OCI-LY1 (cell line): ENCODE measurements around the gene PYDC1.
"Not testable (repeated sequence)": the region's sequence is repeated elsewhere in the genome, so short reads cannot be mapped to it uniquely, and the experiment has no call there.

ENCODE experiments used
- H2AFZ ChIP-seq: fragments of 200-600 bp; sonication (generic), shearing (Covaris generic); 2 replicates; pipeline ENCODE4 v1.6.0; 2014; ENCODE audit warnings: antibody characterized with exemption, mild to moderate bottlenecking, low read length
- H3F3A ChIP-seq: fragments of 200-600 bp; sonication (generic), shearing (Covaris generic); 2 replicates; pipeline ENCODE4 v1.6.0; 2014; ENCODE audit warnings: mild to moderate bottlenecking, antibody characterized with exemption, low read length, moderate library complexity; ENCODE audit not compliant: insufficient read depth
- H3K27ac ChIP-seq: fragments of 200-600 bp; sonication (generic); 2 replicates; pipeline ENCODE4 v1.5.1; 2014; ENCODE audit warnings: low read length, mixed run types, mild to moderate bottlenecking, low read depth; ENCODE audit not compliant: poor library complexity, severe bottlenecking
- H3K27me3 ChIP-seq: fragments of 200-600 bp; sonication (generic); 2 replicates; pipeline ENCODE4 v1.6.0; 2014; ENCODE audit warnings: antibody characterized with exemption, mild to moderate bottlenecking, low read length, moderate library complexity; ENCODE audit not compliant: insufficient read depth
- H3K36me3 ChIP-seq: fragments of 200-600 bp; sonication (generic); 2 replicates; pipeline ENCODE4 v1.6.1; 2014; ENCODE audit warnings: mild to moderate bottlenecking, antibody characterized with exemption, low read length, moderate library complexity, mixed read lengths; ENCODE audit not compliant: insufficient read depth
- H3K4me1 ChIP-seq: fragments of 200-600 bp; sonication (generic); 2 replicates; pipeline ENCODE4 v1.5.1; 2014; ENCODE audit warnings: mild to moderate bottlenecking, low read length, moderate library complexity; ENCODE audit not compliant: insufficient read depth, severe bottlenecking
- H3K4me2 ChIP-seq: fragments of 200-600 bp; sonication (generic), shearing (Covaris generic); 2 replicates; pipeline ENCODE4 v1.6.1; 2014; ENCODE audit warnings: low read length
- H3K4me3 ChIP-seq: fragments of 200-600 bp; sonication (generic); 2 replicates; pipeline ENCODE4 v1.5.1; 2014; ENCODE audit warnings: low read length, low read depth, mild to moderate bottlenecking, mixed read lengths; ENCODE audit not compliant: poor library complexity, severe bottlenecking
- H3K79me2 ChIP-seq: fragments of 200-600 bp; shearing (Covaris generic); 2 replicates; pipeline ENCODE4 v1.6.1; 2016; ENCODE audit warnings: mixed run types, low read length, mixed read lengths; ENCODE audit not compliant: insufficient read depth
- H3K9ac ChIP-seq: fragments of 200-600 bp; sonication (generic), shearing (Covaris generic); 2 replicates; pipeline ENCODE4 v1.6.1; 2014; ENCODE audit warnings: mild to moderate bottlenecking, low read length, mixed read lengths
- H3K9me2 ChIP-seq: fragments of 200-600 bp; sonication (generic), shearing (Covaris generic); 2 replicates; pipeline ENCODE4 v1.6.1; 2014; ENCODE audit warnings: low read depth, mild to moderate bottlenecking, low read length, mixed read lengths
- H3K9me3 ChIP-seq: fragments of 200-600 bp; shearing (Covaris generic); 2 replicates; pipeline ENCODE4 v1.6.1; 2014; ENCODE audit warnings: low read length, mixed read lengths
- H4K20me1 ChIP-seq: fragments of 200-600 bp; sonication (generic), shearing (Covaris generic); 2 replicates; pipeline ENCODE4 v1.6.0; 2016; ENCODE audit warnings: mild to moderate bottlenecking, low read length; ENCODE audit not compliant: insufficient read depth
- CTCF ChIP-seq: fragments of 200-600 bp; sonication (generic), shearing (Covaris generic); IDR thresholded peaks from 2 replicates; pipeline ENCODE4 v1.5.1; 2017; ENCODE audit warnings: mild to moderate bottlenecking, antibody characterized with exemption, low read length, moderate library complexity, mixed read lengths
- EZH2 ChIP-seq: fragments of 200-600 bp; sonication (generic), shearing (Covaris generic); IDR thresholded peaks from 2 replicates; pipeline ENCODE4 v1.8.0; 2017; ENCODE audit warnings: borderline replicate concordance, mixed run types, mild to moderate bottlenecking, antibody characterized with exemption, low read length, moderate library complexity, mixed read lengths

Gene PYDC1

DNA sequence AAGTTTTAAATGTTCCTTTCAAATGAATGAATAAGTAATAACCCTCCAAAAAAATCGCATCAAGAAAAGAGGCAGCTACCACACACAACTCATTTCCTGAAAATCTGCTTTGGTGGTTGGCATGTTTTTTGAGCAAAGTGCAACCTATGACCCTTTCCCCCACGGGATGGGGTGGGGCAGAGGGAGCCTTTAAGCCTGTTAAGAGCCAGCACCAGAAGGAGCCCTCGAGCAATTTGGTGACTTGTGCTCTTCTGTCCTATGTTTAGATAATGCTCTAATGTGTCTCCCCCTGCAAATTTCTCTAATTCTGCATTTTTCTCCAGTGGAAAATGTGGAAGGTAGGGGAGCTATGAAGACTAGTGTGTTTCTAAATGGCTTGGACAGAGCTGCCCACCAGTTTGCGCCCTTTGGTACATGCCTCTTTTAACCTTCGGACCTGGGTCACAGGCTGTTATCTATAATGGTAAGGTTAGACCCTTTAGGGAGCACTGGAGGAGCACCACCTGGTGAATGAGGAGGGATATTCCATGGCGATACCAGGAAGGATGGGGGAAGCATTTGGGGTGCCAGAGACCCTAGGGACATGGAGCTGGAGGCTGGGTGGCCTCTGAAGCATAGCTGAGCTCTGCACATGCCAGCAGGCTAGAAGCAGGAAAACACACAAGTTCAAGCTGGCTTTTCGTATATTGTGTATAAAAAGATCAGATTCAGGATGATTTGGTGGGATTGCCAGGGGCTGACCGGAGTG is 15.9 kb downstream of the PYDC1 start:
- Histone ChIP-seq H2AFZ (no peak overlapping the region), H3K79me2 (no peaks in the 10 kb centered on the region), H3K9me2 (no peaks in the 10 kb centered on the region), H3K4me2 (peak overlapping the region; percentile 87), H3K9me3 (no peaks in the 10 kb centered on the region), H3K4me3 (peak overlapping the region; percentile 72), H3K36me3 (peaks cover 20% of the 10 kb centered on the region), H3K27me3 (no peaks in the 10 kb centered on the region), H3K4me1 (peaks cover 25% of the 10 kb centered on the region), H3K27ac (peak overlapping the region; percentile 3), H3F3A (0 out of 2 replicates have a peak, but pooled peaks cover 17% of the 10 kb centered on the region), H3K9ac (peak overlapping the region; percentile 66; the same call in 1 of the 2 replicates), H4K20me1 (no peaks in the 10 kb centered on the region)
- TF ChIP-seq EZH2: no peak
- peak; percentile 23; the same call in 1 of the 2 replicates for TF ChIP-seq CTCF

DNA sequence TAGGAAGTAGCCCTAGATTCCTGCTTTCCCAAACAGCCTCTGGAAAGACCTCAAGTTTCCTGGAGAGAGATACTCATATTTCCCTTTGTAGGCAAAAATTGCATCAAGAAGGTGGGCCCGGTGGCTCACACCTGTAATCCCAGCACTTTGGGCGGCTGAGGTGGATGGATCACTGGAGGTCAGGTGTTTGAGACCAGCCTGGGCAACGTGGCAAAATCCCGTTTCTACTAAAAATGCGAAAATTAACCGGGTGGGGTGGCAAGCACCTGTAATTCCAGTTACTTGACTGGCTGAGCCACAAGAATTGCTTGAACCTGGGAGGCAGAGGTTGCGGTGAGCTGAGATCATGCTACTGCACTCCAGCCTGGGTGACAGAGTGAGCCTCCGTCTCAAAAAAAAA is 16.8 kb downstream of the PYDC1 start:
- H3K4me2 ChIP-seq, H3K4me3 ChIP-seq, H3K9me2 ChIP-seq, H4K20me1 ChIP-seq, H3K27me3 ChIP-seq, H3K79me2 ChIP-seq, H3K27ac ChIP-seq, H3K9me3 ChIP-seq, H2AFZ ChIP-seq, H3K9ac ChIP-seq: not testable (repeated sequence)
- Histone ChIP-seq H3F3A (peaks cover 17% of the 10 kb centered on the region; the same call in 1 of the 2 replicates), H3K4me1 (peaks cover 25% of the 10 kb centered on the region), H3K36me3 (peaks cover 29% of the 10 kb centered on the region)

DNA sequence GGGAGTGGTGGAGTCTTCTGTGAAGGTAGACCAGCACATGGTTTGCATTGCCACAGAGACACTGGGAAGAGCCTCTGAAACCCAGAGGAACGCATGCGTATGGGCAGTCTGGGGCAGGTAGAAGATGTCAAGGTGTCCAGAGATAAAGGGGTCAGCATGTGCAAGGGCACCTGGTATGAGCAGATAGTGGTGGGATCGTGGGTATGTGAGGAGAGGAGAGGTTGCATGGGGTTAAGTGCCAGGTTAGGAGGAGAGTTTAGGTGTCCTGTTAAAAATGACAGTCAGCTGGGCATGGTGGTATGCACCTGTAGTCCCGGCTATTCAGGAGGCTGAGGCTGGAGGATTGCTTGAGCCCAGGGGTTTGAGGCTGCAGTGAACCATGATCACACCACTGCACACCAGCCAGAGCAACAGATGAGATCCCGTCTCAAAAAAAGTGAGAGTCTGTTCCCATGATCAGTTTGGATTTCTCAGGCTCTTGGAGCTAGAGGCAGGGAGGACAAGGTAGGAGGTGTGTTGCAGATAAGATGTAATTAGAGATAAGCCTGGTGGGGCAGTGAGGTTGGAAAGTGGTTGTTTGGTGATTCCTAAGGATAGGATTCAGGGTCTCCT is 17.4 kb downstream of the PYDC1 start:
- no peak for TF ChIP-seq EZH2
- no peak for TF ChIP-seq CTCF
- Histone ChIP-seq H2AFZ (no peak overlapping the region), H3K4me2 (no peak overlapping the region), H3K79me2 (no peaks in the 10 kb centered on the region), H3K4me1 (peaks cover 25% of the 10 kb centered on the region), H4K20me1 (no peaks in the 10 kb centered on the region; the same call in 1 of the 2 replicates), H3K9me3 (no peaks in the 10 kb centered on the region), H3K9me2 (no peaks in the 10 kb centered on the region), H3K36me3 (peaks cover 35% of the 10 kb centered on the region), H3F3A (peaks cover 20% of the 10 kb centered on the region), H3K27ac (no peak overlapping the region), H3K4me3 (no peak overlapping the region), H3K9ac (no peak overlapping the region), H3K27me3 (no peaks in the 10 kb centered on the region)
